Right atrium auricular region (tissue), 2 donors: ENCODE measurements around the gene WDR35. TPM values are rescaled to one million over a fixed set of nuclear protein-coding genes. Genes with fewer than 3 reads are reported as not detected.

Source experiments
- DNase-seq: peaks from one replicate; pipeline ENCODE4 v3.0.0-alpha.2; 2019; ENCODE audit warnings: low spot score
- H3K27ac ChIP-seq, 2 donors: fragments of 200-600 bp; sonication (generic); 1 replicate in 1 of 2; 2 replicates in 1 of 2; pipeline ENCODE4 v1.5.1; 2016 to 2019
- H3K27me3 ChIP-seq, 2 donors: fragments of 200-600 bp; sonication (generic); one replicate each; pipeline versions ENCODE4 v1.5.1 to v1.6.0; 2017 to 2019
- H3K36me3 ChIP-seq: fragments of 200-600 bp; sonication (generic); one replicate; pipeline ENCODE4 v1.5.1; 2016
- H3K4me1 ChIP-seq, 2 donors: fragments of 200-600 bp; sonication (generic); one replicate each; pipeline versions ENCODE4 v1.5.1 to v1.6.0; 2017 to 2019
- H3K4me3 ChIP-seq, 2 donors: fragments of 200-600 bp; sonication (generic); 1 replicate in 1 of 2; 2 replicates in 1 of 2; pipeline ENCODE4 v1.5.1; 2017 to 2019; ENCODE audit warnings: mild to moderate bottlenecking in 1 of 2, moderate library complexity in 1 of 2
- H3K9me3 ChIP-seq, 2 donors: fragments of 200-600 bp; sonication (generic); one replicate each; pipeline ENCODE4 v1.5.1; 2019
- total RNA-seq, 2 donors: library from RNA; depleted of rRNA; stranded (reverse); fragments of >200 nt; gene quantifications; one replicate each; pipeline ENCODE4 v1.1.0, GENCODE V29; 2016
- TF ChIP-seq, protein P1 (sequence below), 2 donors: fragments of 200-600 bp; sonication (generic); IDR thresholded peaks; one replicate each; pipeline ENCODE4 v1.5.1; 2019; ENCODE audit warnings: antibody characterized with exemption in 2 of 2

Gene WDR35
- total RNA-seq, 2 donors from 2014 or later = 4.1 to 5.0 TPM

DNA sequence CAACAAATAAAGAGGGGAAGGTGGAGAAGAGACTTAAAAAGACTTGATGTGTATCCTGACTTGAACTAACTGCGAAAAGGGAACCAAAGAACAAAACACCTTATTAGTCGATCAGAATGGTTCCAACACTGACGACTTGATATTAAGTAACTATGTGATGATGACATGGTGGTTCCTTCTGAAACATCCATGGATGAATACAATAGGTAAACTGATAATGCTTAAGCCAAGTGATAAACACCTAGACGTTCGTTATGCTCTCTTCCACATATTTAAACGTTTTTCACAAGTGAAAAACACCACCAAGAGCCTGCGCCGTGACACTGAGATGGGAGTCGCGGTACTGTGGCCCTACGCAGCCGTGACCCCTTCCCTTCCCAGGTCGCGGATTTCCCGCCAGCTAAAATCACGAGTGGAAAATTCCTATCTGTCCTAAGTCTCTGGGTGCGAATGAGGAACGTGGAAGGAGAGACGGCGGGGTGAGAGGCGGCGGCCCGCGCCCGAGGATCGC is 88.9 kb downstream of the WDR35 start:
- Histone ChIP-seq H3K4me3 (peak overlapping the region; percentile 87 to 88), H3K4me1 (peaks cover 0 to 48% of the 10 kb centered on the region in 2 donors), H3K36me3 (no peaks in the 10 kb centered on the region), H3K9me3 (no peaks in the 10 kb centered on the region), H3K27me3 (no peaks in the 10 kb centered on the region), H3K27ac (peak overlapping the region; percentile 97)
- no peak for DNase-seq
- TF ChIP-seq, protein P1, sequence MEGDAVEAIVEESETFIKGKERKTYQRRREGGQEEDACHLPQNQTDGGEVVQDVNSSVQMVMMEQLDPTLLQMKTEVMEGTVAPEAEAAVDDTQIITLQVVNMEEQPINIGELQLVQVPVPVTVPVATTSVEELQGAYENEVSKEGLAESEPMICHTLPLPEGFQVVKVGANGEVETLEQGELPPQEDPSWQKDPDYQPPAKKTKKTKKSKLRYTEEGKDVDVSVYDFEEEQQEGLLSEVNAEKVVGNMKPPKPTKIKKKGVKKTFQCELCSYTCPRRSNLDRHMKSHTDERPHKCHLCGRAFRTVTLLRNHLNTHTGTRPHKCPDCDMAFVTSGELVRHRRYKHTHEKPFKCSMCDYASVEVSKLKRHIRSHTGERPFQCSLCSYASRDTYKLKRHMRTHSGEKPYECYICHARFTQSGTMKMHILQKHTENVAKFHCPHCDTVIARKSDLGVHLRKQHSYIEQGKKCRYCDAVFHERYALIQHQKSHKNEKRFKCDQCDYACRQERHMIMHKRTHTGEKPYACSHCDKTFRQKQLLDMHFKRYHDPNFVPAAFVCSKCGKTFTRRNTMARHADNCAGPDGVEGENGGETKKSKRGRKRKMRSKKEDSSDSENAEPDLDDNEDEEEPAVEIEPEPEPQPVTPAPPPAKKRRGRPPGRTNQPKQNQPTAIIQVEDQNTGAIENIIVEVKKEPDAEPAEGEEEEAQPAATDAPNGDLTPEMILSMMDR (IDR thresholded peaks at IDR 0.05) = no peak

DNA sequence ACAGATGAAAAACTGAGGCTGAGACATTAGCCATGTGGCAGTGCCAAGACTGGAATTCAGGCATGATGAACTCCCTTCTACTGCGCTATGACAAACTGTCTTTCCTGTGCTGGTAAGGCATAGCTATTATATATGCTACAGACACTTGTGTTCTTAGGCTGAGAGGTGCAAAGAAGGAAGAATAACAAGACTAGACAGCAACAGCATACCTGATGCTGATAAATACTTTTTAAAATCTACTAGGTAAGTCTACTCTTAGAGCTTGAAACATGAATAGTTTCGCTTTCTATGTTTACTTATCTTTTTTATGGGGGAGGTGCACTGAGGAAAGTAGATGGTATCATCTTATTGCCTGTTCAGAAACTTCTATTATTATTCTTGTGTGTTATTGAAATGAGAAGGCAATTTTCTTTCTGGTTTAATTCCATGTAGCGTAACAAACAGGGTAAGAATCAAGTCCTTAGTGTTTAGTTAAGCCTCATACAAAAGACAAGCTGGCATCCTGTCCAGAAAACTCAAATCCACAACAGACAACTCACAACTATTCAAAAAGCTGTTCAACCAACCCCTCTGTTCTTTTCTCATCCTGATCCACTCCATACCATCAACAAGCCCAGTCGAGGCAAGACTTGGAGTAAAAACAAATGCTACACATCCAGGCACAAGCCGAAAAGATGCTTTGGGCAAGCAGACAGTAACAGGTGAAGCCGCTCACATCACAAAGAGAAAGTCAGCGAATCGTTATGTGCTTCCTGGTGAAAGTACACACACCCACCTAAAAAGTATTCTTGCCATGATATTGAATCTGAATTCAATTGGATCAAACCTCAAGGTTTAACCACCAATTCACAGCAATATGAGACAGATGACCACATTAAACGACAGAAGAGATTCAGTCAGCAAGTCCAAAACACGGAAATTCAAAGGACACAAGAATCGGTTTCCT is 89.6 kb downstream of the WDR35 start:
- Histone ChIP-seq H3K27me3 (no peaks in the 10 kb centered on the region), H3K27ac (peak overlapping the region; percentile 97), H3K4me1 (peaks cover 0 to 55% of the 10 kb centered on the region in 2 donors), H3K36me3 (no peaks in the 10 kb centered on the region), H3K9me3 (no peaks in the 10 kb centered on the region), H3K4me3 (peak overlapping the region; percentile 87 to 88)
- no peak for DNase-seq
- TF ChIP-seq, protein P1 (IDR thresholded peaks at IDR 0.05) = no peak

DNA sequence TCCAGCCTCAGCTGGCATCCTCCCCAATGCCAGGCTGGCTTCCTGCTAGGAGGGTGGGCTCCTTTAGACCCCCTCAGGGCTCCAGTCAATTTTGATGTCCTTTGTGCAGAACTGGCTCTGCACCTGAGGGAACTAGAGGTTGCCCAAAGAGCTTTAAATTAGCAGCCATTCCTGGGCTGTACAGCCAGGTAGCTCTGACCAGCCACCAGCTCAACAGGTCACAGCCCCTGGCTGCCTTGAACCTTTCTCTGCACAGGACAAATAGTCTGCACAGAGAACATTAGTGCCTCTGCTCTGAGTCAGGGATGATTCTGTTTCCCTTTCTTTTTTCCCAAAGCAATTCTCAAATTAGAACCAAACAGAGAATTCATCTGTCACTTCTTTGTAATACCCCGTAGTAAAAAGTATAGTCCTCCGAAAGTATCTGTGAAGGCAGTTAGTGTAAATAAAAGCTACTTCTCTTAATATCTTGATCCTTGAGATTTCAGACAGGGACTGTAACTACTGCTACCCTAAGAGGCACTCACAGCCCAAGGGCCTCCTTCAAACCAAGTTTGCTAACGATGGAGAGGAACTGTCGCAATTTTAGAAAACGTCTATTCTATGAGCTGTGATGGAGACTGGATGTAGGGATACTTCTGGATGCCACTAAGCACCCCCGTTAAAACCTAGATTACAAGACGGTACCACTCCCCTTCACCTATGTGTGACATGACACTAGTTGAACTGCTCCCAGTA is 91.1 kb downstream of the WDR35 start:
- peaks cover 0 to 57% of the 10 kb centered on the region in 2 donors for H3K4me1 ChIP-seq
- TF ChIP-seq, protein P1 (IDR thresholded peaks at IDR 0.05) = no peak
- no peaks in the 10 kb centered on the region for H3K27me3 ChIP-seq
- no peak overlapping the region for H3K27ac ChIP-seq
- no peaks in the 10 kb centered on the region for H3K36me3 ChIP-seq
- DNase-seq = no peak
- no peaks in the 10 kb centered on the region for H3K9me3 ChIP-seq
- no peak overlapping the region for H3K4me3 ChIP-seq

DNA sequence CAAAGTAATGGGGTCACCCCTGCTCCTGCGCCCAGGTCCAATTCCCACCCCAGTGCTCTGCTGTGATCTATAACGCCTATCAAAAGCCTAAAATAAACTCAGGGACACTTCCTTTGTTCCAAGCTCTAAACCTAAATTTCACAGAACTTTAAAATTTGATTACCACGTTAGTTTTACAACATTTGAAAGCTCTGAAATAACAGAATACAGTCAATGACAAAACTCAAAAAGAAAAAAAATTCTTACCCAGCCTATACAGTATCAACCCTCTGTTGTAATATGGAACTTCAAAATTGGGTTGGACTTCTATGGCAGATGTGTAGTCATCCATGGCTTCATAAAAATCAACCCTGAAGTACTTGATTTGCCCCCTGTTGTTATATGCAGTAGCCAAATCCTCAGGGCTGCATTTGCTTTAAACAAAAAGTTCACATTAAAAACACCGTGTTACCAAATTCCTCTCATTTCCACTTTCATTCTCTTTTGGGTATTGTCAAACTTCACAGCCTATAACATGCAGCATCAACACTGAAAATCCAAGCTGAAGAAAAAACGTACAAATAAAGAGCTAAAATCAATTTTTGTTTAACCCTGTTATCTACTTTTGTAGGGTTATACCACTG is 92.2 kb downstream of the WDR35 start:
- no peak for DNase-seq
- H3K4me3 ChIP-seq = no peak overlapping the region
- peaks cover 0 to 56% of the 10 kb centered on the region in 2 donors for H3K4me1 ChIP-seq

DNA sequence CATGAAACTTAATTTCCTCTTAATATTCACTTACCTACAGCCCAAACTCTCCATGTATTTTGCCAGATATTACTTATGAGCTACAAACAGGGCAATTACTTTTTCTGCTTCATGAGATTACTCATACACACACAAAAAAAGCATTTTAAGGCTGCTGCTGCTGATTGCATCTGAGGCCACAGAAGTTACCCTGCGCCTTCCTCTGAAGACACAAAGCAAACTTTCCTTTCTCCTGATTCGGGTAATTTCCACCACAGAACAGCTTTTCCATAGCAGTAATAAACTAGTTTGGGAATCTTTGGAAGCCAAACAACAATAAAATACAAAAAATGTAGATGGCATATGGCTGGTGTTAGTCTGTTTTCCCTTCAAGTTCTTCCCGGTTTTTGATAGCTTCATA is 94.4 kb downstream of the WDR35 start:
- Histone ChIP-seq H3K36me3 (no peaks in the 10 kb centered on the region), H3K27me3 (no peaks in the 10 kb centered on the region), H3K27ac (no peak overlapping the region), H3K4me1 (peaks cover 0 to 50% of the 10 kb centered on the region in 2 donors), H3K9me3 (no peaks in the 10 kb centered on the region), H3K4me3 (no peak overlapping the region)
- no peak for DNase-seq
- TF ChIP-seq, protein P1 (IDR thresholded peaks at IDR 0.05) = no peak

More for the DNA sequence above, 92.2 kb downstream of the WDR35 start:
- H3K9me3 ChIP-seq = no peaks in the 10 kb centered on the region
- H3K36me3 ChIP-seq = no peaks in the 10 kb centered on the region
- H3K27ac ChIP-seq = no peak overlapping the region
- H3K27me3 ChIP-seq = no peaks in the 10 kb centered on the region
- TF ChIP-seq, protein P1 (IDR thresholded peaks at IDR 0.05) = no peak
